Kidney epithelial cell (primary cell): Measurements from ENCODE around the gene LRRC3. TPM values are rescaled to one million over a fixed set of nuclear protein-coding genes. Genes with fewer than 3 reads are reported as not detected.

Experiments
- DNase-seq: peaks from one replicate; pipeline ENCODE4 v3.0.0-alpha.2; 2010; ENCODE audit warnings: low read depth
- H3K27me3 ChIP-seq: 2 replicates; pipeline ENCODE4 v1.6.0; 2011; ENCODE audit warnings: low read length; ENCODE audit not compliant: control insufficient read depth, insufficient read depth
- H3K36me3 ChIP-seq: 2 replicates; pipeline ENCODE4 v1.5.1; 2011; ENCODE audit warnings: low read length; ENCODE audit not compliant: control insufficient read depth, insufficient read depth
- H3K4me3 ChIP-seq: 2 replicates; pipeline ENCODE4 v1.5.1; 2011; ENCODE audit warnings: low read depth, mild to moderate bottlenecking, control low read depth, low read length
- total RNA-seq: library from RNA; depleted of rRNA; stranded (reverse); fragments of >200 nt; gene quantifications from 2 replicates; pipeline ENCODE4 v1.2.3, GENCODE V29; 2015
- TF ChIP-seq, protein P1 (sequence below): IDR thresholded peaks from 2 replicates; pipeline ENCODE4 v1.5.1; 2011; ENCODE audit warnings: mild to moderate bottlenecking, moderate library complexity, low read length, control low read depth, inconsistent platforms; ENCODE audit not compliant: insufficient read depth, poor library complexity, severe bottlenecking

Gene LRRC3
- total RNA-seq, 1 donor from 2014 or later = 3.4 TPM

DNA sequence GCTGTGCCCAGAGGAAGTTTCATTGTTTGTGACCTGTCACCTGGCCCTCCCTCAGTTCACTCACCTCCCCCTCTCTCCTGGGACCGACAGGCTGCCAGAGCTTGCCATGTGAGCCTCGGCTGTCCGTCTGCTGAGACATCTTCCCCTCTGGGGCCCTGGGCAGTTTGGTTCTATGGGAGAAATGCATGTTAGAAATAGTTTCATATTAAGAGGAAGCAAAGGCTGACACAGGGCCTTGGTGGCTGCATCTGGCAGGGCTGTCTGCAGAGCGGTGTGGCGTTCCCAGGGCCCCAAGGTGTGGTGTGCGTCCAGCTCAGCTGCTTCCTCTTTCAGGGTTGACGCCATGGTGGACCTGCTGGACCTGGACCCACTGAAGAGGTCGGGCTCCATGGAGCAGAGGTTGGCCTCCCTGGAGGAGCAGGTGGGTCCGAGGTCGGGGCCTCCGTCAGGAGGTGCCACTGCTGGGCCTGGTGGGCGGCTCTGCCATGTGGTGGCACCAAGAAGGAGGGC, 31.9 kb upstream of the LRRC3 start:
- TF ChIP-seq, protein P1, sequence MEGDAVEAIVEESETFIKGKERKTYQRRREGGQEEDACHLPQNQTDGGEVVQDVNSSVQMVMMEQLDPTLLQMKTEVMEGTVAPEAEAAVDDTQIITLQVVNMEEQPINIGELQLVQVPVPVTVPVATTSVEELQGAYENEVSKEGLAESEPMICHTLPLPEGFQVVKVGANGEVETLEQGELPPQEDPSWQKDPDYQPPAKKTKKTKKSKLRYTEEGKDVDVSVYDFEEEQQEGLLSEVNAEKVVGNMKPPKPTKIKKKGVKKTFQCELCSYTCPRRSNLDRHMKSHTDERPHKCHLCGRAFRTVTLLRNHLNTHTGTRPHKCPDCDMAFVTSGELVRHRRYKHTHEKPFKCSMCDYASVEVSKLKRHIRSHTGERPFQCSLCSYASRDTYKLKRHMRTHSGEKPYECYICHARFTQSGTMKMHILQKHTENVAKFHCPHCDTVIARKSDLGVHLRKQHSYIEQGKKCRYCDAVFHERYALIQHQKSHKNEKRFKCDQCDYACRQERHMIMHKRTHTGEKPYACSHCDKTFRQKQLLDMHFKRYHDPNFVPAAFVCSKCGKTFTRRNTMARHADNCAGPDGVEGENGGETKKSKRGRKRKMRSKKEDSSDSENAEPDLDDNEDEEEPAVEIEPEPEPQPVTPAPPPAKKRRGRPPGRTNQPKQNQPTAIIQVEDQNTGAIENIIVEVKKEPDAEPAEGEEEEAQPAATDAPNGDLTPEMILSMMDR = no peak
- Histone ChIP-seq H3K36me3 (no peaks in the 10 kb centered on the region), H3K4me3 (no peak overlapping the region), H3K27me3 (no peaks in the 10 kb centered on the region)
- no peak for DNase-seq

DNA sequence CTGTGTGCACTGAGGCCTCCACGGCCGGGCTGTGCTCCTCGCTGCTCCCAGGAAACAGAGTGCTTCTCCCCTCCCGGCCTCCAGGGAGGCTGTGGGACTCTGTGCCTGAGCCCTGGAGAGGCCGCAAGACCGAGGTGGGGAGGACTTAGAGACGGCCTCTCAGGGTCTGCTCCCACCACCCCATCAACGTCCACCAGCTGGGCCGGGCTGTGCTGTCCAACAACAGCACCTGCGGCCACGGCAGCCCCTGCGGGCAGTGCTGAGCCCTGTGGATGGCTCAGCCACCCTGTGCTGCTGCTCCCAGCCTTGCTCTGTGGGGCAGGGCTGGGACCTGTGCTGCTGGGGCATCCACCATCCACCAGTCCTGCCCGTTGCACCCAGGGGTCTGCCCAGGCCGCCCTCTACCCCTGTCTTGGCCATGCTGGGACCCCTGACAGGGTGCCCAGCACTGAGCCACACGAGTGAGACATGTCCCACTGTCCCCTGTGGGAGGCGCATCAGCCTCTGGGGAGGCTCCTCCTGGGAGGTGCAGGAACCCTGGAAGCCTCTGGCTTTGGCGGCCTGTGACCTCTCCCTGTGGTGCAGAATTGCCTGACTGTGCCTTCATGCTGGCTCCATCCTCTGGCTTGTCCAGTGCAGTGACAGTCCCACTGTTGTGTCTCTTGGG, 31.2 kb upstream of the LRRC3 start:
- TF ChIP-seq, protein P1 = no peak
- Histone ChIP-seq H3K27me3 (no peaks in the 10 kb centered on the region), H3K4me3 (no peak overlapping the region), H3K36me3 (no peaks in the 10 kb centered on the region)
- DNase-seq = no peak

DNA sequence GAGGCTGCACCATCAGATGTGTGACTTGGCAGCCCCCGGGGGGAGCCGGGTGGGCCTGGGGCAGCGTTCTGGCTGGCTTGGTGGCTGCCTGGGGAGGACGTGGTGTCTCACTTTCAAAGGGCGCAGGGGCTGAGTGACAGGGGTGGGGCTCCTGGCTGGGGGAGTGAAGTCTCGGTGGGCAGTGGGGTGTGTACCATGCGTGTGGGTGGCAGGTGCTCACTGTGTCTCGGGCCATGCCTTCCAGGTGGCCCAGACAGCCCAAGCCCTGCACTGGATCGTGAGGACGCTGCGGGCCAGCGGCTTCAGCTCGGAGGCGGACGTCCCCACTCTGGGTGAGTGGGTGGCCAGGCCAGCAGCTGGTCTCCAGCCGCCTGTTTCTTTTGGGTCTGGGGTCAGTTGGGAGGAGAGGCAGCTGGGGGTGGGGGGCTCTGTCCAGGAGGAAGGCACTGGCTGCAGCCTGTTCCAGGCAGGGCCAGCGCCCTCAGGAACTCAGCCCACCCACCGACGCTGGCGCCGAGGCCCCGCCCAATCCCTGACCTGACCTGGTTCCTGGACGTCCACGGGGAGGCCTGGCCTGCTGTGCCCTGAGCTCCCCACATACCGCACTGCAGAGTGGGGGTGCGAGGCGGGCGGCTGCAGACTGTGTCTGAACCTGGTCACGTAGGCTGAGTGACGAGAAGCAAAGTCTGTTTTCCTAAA, 30.6 kb upstream of the LRRC3 start:
- DNase-seq = no peak
- TF ChIP-seq, protein P1 = no peak
- no peaks in the 10 kb centered on the region for H3K27me3 ChIP-seq
- no peak overlapping the region for H3K4me3 ChIP-seq
- H3K36me3 ChIP-seq = no peaks in the 10 kb centered on the region

DNA sequence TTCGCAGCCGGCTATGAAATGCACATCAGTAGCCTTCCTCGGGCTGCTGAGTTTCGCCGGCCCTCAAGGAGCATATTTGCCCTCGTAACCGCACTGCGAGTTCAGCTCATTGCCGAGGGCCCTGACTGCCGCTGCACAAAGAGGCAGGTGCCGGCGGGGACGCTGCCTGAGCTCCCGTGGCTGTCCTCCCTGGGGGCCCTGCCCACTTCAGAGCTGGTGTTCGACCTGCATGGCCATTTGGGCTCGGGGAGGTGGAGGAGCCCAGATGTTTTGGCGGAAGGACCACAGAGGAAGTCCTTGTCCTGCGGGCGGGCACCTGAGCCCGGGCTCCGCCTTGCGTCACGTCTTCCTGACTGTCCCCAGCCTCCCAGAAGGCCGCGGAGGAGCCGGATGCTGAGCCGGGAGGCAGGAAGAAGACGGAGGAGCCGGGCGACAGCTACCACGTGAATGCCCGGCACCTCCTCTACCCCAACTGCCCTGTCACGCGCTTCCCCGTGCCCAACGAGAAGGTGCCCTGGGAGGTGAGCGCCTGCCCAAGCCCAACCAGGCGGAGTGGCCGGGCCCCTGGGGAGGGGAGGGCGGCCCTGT, 29.9 kb upstream of the LRRC3 start:
- TF ChIP-seq, protein P1 = no peak
- no peak overlapping the region for H3K4me3 ChIP-seq
- H3K27me3 ChIP-seq = no peaks in the 10 kb centered on the region
- no peaks in the 10 kb centered on the region for H3K36me3 ChIP-seq
- no peak for DNase-seq

DNA sequence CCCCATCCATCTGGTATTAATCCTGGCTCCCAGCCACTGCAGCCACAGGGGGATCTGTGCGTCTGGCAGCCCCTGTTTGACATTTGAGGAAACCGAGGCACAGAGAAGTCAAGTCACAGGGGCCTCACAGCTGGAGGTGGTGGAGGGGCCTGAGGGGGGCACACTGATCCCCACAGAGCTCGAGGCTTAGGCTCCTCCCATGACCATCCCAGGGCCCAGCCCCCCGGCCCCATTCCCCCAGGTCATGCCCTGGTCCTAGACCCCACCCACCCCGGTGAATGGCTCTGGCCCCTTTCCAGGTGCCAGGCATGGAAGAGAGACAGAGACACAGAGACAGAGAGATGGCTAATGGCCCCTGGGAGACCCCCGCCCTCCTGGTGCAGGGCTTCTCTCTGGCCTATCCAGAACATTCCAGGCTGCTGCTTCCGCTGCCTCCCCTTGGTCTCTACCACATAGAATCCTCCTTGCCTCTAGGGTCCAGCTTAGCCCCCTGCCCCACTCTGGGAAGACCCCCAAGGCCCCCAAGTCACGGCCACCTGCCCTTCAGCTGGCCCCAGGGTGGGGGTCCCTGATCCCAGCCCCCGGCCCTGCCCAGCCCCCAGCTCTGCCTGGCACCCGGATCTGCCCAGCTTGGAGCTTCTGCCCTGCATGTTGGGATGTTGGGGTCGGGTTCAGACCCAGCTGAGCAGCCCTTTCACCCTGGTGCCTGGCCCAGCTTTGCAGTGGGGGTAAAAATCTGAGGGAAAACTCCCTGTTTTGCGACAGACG, 29.2 kb upstream of the LRRC3 start:
- TF ChIP-seq, protein P1 = no peak
- H3K4me3 ChIP-seq = no peak overlapping the region

More for the DNA sequence above, 29.2 kb upstream of the LRRC3 start:
- no peak for DNase-seq
- Histone ChIP-seq H3K36me3 (no peaks in the 10 kb centered on the region), H3K27me3 (no peaks in the 10 kb centered on the region)
